ENCODE data around the gene WDR59. TPM values are rescaled to one million over a fixed set of nuclear protein-coding genes. Genes with fewer than 3 reads are reported as not detected.

WDR59 gene
- total RNA-seq, 4 donors from 2014 or later: 26.0 to 59.4 (median 48.4) TPM

DNA sequence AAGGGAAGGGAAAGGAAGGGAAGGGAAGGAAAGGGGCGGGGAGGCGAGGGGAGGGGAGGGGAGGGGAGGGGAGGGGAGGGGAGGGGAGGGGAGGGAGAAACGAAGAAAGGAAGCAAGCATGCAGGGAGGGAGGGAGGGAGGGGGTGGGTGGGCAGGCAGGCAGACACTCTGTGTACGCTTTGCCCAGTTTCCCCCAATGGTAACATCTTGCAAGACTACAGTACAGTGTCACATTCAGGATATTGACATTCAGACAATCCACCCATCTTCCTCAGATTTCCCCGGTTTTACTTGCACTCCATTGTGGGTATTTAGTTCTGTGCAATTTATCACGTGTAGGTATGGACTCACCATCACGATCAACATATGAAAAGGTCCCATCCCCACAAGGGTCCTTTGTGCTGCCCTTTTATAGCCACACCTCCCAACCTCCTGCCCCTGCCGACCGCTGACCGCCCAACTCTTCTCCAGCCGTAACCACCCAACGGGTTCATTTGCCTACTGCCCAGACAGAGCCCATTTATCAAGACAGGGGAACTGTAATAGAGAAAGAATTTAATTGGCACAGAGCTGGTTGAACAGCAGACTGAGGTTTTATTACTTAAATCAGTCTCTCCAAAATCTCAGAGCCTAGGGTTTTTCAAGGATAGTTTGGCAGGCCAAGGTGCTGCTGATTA lies 118.9 kb downstream of the WDR59 start:
- DNase-seq (ENCODE audit: low spot score in 2 of 2): no peak

GRCh38 chr16:74862743-74863244 lies 122.1 kb downstream of the WDR59 start:
- intact Hi-C loops (cut with DNase I; ENCODE audit: low total_unique reads): loop anchor here (2.0 kb wide), 1 partner anchor 154 kb away; no protein-coding TSS in a partner anchor

More for the DNA sequence above, 118.9 kb downstream of the WDR59 start:
- WGBS, 2 donors: 27 to 29% methylated on average over 10 to 11 of the region's 12 CpGs
- no peak overlapping the region for H3K4me3 ChIP-seq (ENCODE audit: low read depth, poor library complexity, severe bottlenecking)
- TF ChIP-seq POLR2A (IDR thresholded peaks at IDR 0.05) (no peak), CTCF (IDR thresholded peaks at IDR 0.05) (no peak)
- intact Hi-C loops (cut with DNase I; ENCODE audit: low total_unique reads): no loop called here

GRCh38 chr16:74852500-74852875 lies 132.4 kb downstream of the WDR59 start:
- TF ChIP-seq POLR2A (IDR thresholded peaks at IDR 0.05): no peak
- TF ChIP-seq CTCF (IDR thresholded peaks at IDR 0.05): no peak
- intact Hi-C loops (cut with DNase I; ENCODE audit: low total_unique reads): no loop called here
- no peak for DNase-seq (ENCODE audit: low spot score in 2 of 2)
- 72 to 73% methylated on average over 4 of the region's 4 CpGs for WGBS, 2 donors
- no peak overlapping the region for H3K4me3 ChIP-seq (ENCODE audit: low read depth, poor library complexity, severe bottlenecking)

More at GRCh38 chr16:74862743-74863244, 122.1 kb downstream of the WDR59 start:
- DNase-seq (ENCODE audit: low spot score in 2 of 2): no peak
- no peak for TF ChIP-seq CTCF (IDR thresholded peaks at IDR 0.05)
- no peak for TF ChIP-seq POLR2A (IDR thresholded peaks at IDR 0.05)
- 19% methylated on average over 10 of the region's 10 CpGs for WGBS, 2 donors
- no peak overlapping the region for H3K4me3 ChIP-seq (ENCODE audit: low read depth, poor library complexity, severe bottlenecking)

DNA sequence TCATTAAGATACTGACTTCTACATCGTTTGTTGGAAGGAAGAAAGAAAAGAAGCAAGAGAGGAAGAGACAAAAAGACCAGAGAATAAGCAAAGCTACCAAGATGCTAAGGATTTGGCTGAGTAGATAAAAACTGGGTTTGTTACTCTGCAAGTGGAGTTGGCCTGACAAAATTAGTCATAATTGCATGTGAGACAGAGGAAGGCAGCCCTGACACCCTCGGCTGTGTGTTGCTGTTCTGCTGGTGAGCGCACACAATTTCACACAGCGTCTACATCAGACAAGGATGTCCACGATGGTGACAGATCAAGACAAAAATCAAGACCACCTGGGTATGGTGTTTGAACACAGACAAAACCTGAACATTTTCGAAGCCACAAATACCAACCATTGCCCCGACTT lies 134.9 kb downstream of the WDR59 start:
- intact Hi-C loops (cut with DNase I; ENCODE audit: low total_unique reads): no loop called here
- DNase-seq (ENCODE audit: low spot score in 2 of 2): no peak
- WGBS, 2 donors: 73 to 77% methylated on average over 7 of the region's 7 CpGs
- H3K4me3 ChIP-seq (ENCODE audit: low read depth, poor library complexity, severe bottlenecking): no peak overlapping the region
- no peak for TF ChIP-seq CTCF (IDR thresholded peaks at IDR 0.05)

- H3K4me3 ChIP-seq (ENCODE audit: low read depth, poor library complexity, severe bottlenecking): no peak overlapping the region
- intact Hi-C loops (cut with DNase I; ENCODE audit: low total_unique reads): no loop called here
- no peak for DNase-seq (ENCODE audit: low spot score in 2 of 2)
- WGBS, 2 donors: 90 to 98% methylated on average over 1 of the region's 1 CpG
- TF ChIP-seq CTCF (IDR thresholded peaks at IDR 0.05) (no peak), POLR2A (IDR thresholded peaks at IDR 0.05) (no peak)
These were observed 137.7 kb downstream of the WDR59 start for GRCh38 chr16:74847202-74847601.

DNA sequence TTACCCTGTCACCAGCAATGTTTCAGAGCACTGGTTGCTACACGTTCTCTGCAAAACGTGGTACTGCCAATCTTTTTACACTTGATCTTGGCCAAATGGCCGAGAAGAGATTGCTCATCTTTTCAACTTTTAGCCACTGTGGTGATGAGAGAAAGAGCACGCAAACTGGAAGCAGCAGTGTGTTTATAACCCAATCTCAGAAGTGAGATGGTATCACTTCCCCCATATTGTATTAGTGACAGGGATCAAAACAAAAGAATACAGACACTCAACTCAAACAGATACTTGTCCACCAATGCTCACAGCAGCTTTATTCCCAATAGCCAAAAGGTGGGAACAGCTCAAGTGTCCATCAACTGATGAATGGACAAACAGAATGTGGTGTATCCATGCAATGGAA lies 138.2 kb downstream of the WDR59 start:
- TF ChIP-seq CTCF (IDR thresholded peaks at IDR 0.05) (no peak), POLR2A (IDR thresholded peaks at IDR 0.05) (no peak)
- intact Hi-C loops (cut with DNase I; ENCODE audit: low total_unique reads): no loop called here
- H3K4me3 ChIP-seq (ENCODE audit: low read depth, poor library complexity, severe bottlenecking): no peak overlapping the region
- WGBS, 2 donors: 84 to 86% methylated on average over 4 of the region's 4 CpGs
- no peak for DNase-seq (ENCODE audit: low spot score in 2 of 2)
